GM23338 (cell line): ENCODE results near the gene ATF7. TPM values are rescaled to one million over a fixed set of nuclear protein-coding genes. Genes with fewer than 3 reads are reported as not detected.

Experiments
- ATAC-seq: fragments of 200-7000 bp; cut with Tn5 transposase; 3 replicates; pipeline ENCODE4 v1.9.1; 2020
- DNase-seq: peaks from one replicate; pipeline ENCODE4 v3.0.0-alpha.2; 2015; ENCODE audit warnings: low spot score
- H2AFZ ChIP-seq: fragments of 200-600 bp; sonication (generic); 2 replicates; pipeline ENCODE4 v1.8.0; 2016; ENCODE audit warnings: antibody characterized with exemption, mild to moderate bottlenecking, moderate library complexity
- H3F3A ChIP-seq: fragments of 200-600 bp; sonication (generic); replicated peaks from 2 replicates; pipeline ENCODE4 v1.8.0; 2017; ENCODE audit warnings: antibody characterized with exemption, mixed run types, low read depth
- H3K27ac ChIP-seq: fragments of 200-600 bp; sonication (generic); 2 replicates; pipeline ENCODE4 v1.6.1; 2016; ENCODE audit warnings: low read depth
- H3K27me3 ChIP-seq: fragments of 200-600 bp; sonication (generic); 2 replicates; pipeline ENCODE4 v1.8.0; 2016; ENCODE audit warnings: mild to moderate bottlenecking, mixed run types, moderate library complexity; ENCODE audit not compliant: insufficient read depth
- H3K36me3 ChIP-seq: fragments of 200-600 bp; sonication (generic); 2 replicates; pipeline ENCODE4 v1.8.0; 2016; ENCODE audit warnings: mild to moderate bottlenecking; ENCODE audit not compliant: insufficient read depth
- H3K4me1 ChIP-seq: fragments of 200-600 bp; sonication (generic); 2 replicates; pipeline ENCODE4 v1.8.0; 2016; ENCODE audit warnings: mild to moderate bottlenecking, moderate library complexity; ENCODE audit not compliant: insufficient read depth
- H3K4me2 ChIP-seq: fragments of 200-600 bp; sonication (generic); 2 replicates; pipeline ENCODE4 v1.7.1; 2017; ENCODE audit warnings: mixed run types
- H3K4me3 ChIP-seq: fragments of 200-600 bp; sonication (generic); 2 replicates; pipeline ENCODE4 v1.6.1; 2016; ENCODE audit warnings: mixed run types
- H3K79me2 ChIP-seq: fragments of 200-600 bp; sonication (generic); replicated peaks from 2 replicates; pipeline ENCODE4 v1.8.0; 2017; ENCODE audit warnings: mild to moderate bottlenecking; ENCODE audit not compliant: insufficient read depth
- H3K9me2 ChIP-seq: fragments of 200-600 bp; sonication (generic); 2 replicates; pipeline ENCODE4 v1.8.0; 2017; ENCODE audit not compliant: insufficient read depth
- H4K20me1 ChIP-seq: fragments of 200-600 bp; sonication (generic); replicated peaks from 2 replicates; pipeline ENCODE4 v1.8.0; 2017; ENCODE audit warnings: mild to moderate bottlenecking; ENCODE audit not compliant: insufficient read depth
- H3K27ac Mint-ChIP-seq: 2 replicates; pipeline ENCODE4 v1.8.0; 2020; ENCODE audit warnings: inconsistent platforms, mild to moderate bottlenecking, moderate library complexity, mixed read lengths
- H3K27me3 Mint-ChIP-seq: 3 replicates; pipeline ENCODE4 v1.8.0; 2022; ENCODE audit warnings: low read depth, mild to moderate bottlenecking, moderate library complexity, mixed read lengths, inconsistent platforms; ENCODE audit not compliant: insufficient read depth, poor library complexity
- H3K36me3 Mint-ChIP-seq: 3 replicates; pipeline ENCODE4 v1.8.0; 2021; ENCODE audit warnings: low read depth, mild to moderate bottlenecking, inconsistent platforms, moderate library complexity, mixed read lengths
- H3K4me1 Mint-ChIP-seq: 3 replicates; pipeline ENCODE4 v1.8.0; 2020; ENCODE audit warnings: mild to moderate bottlenecking, inconsistent platforms, mixed read lengths
- H3K4me3 Mint-ChIP-seq: 3 replicates; pipeline ENCODE4 v1.8.0; 2021; ENCODE audit warnings: moderate library complexity, mild to moderate bottlenecking, inconsistent platforms, mixed read lengths
- H3K9me3 Mint-ChIP-seq: 3 replicates; pipeline ENCODE4 v1.8.0; 2020; ENCODE audit warnings: moderate library complexity, mild to moderate bottlenecking, inconsistent platforms, mixed read lengths
- CREB1 ChIP-seq: fragments of 250-450 bp; sonication (Bioruptor Pico); IDR thresholded peaks from 2 replicates; pipeline ENCODE4 v1.5.0; 2020; ENCODE audit warnings: low read depth, mild to moderate bottlenecking, moderate library complexity
- CTCF ChIP-seq, 2 experiments: fragments of 200-600 bp in 1 of 2; sonication (generic) in 1 of 2; conservative IDR thresholded peaks; 2 replicates each; pipeline versions ENCODE4 v1.5.1 to v1.6.1; 2016 to 2017; ENCODE audit warnings: antibody characterized with exemption in 2 of 2, low read depth in 2 of 2, mild to moderate bottlenecking in 2 of 2, moderate library complexity in 1 of 2
- ETS1 ChIP-seq: IDR thresholded peaks from 2 replicates; pipeline ENCODE4 v1.6.1; 2016; ENCODE audit warnings: antibody characterized with exemption
- EZH2 ChIP-seq: fragments of 200-600 bp; sonication (generic); IDR thresholded peaks from one replicate; pipeline ENCODE4 v1.8.0; 2017; ENCODE audit warnings: antibody characterized with exemption, mild to moderate bottlenecking, low read depth; ENCODE audit not compliant: unreplicated experiment
- EZH2phosphoT487 ChIP-seq: fragments of 200-600 bp; sonication (generic); IDR thresholded peaks from one replicate; pipeline ENCODE4 v1.8.1; 2018; ENCODE audit warnings: antibody characterized with exemption; ENCODE audit not compliant: unreplicated experiment
- JUNB ChIP-seq: IDR thresholded peaks from one replicate; pipeline ENCODE4 v1.6.1; 2016; ENCODE audit warnings: antibody characterized with exemption; ENCODE audit not compliant: unreplicated experiment
- NANOG ChIP-seq: IDR thresholded peaks from 2 replicates; pipeline ENCODE4 v1.6.1; 2016; ENCODE audit warnings: antibody characterized with exemption, borderline replicate concordance
- POLR2AphosphoS5 ChIP-seq: IDR thresholded peaks from 2 replicates; pipeline ENCODE4 v1.6.1; 2016; ENCODE audit warnings: antibody characterized with exemption, low read depth
- REST ChIP-seq: IDR thresholded peaks from one replicate; pipeline ENCODE4 v1.6.1; 2018; ENCODE audit warnings: antibody characterized with exemption; ENCODE audit not compliant: unreplicated experiment
- ZNF114 ChIP-seq: fragments of 250-450 bp; sonication (Bioruptor Pico); IDR thresholded peaks from 2 replicates; pipeline ENCODE4 v1.5.0; 2020; ENCODE audit warnings: mild to moderate bottlenecking, moderate library complexity
- ZNF331 ChIP-seq: fragments of 250-450 bp; sonication (Bioruptor Pico); IDR thresholded peaks from 2 replicates; pipeline ENCODE4 v1.5.0; 2020; ENCODE audit warnings: low read depth, mild to moderate bottlenecking, moderate library complexity
- ZNF462 ChIP-seq: fragments of 250-450 bp; sonication (Bioruptor Pico); IDR thresholded peaks from 2 replicates; pipeline ENCODE4 v1.5.0; 2020; ENCODE audit warnings: mild to moderate bottlenecking, moderate library complexity
- polyA plus RNA-seq: library from polyadenylated mRNA; unstranded; fragments of >200 nt; fragmentation: Nextera tagmentation; extraction: Ambion mirVana; gene quantifications from 2 replicates; pipeline ENCODE4 v1.2.1, GENCODE V29; 2016
- total RNA-seq: library from RNA; depleted of rRNA; stranded (reverse); fragments of >200 nt; shearing (Covaris generic); gene quantifications from 2 replicates; pipeline ENCODE4 v1.2.3, GENCODE V29; 2014

Gene ATF7
- total and polyA plus RNA-seq, 2 experiments from 2014 or later: 13.9 to 16.3 TPM

GRCh38 chr12:53568809-53569557 is 57.2 kb downstream of the ATF7 start:
- Histone ChIP-seq H3K4me1 (peaks cover 35% of the 10 kb centered on the region), H4K20me1 (no peaks in the 10 kb centered on the region), H3K27ac (peak overlapping the region; percentile 71), H3K79me2 (no peaks in the 10 kb centered on the region), H2AFZ (no peak overlapping the region), H3K4me3 (no peak overlapping the region), H3K9me2 (no peaks in the 10 kb centered on the region), H3F3A (no peaks in the 10 kb centered on the region), H3K27me3 (no peaks in the 10 kb centered on the region), H3K4me2 (peak overlapping the region; percentile 1; the same call in 1 of the 2 replicates), H3K36me3 (no peaks in the 10 kb centered on the region)
- no peak overlapping the region for H3K4me3 Mint-ChIP-seq
- TF ChIP-seq CREB1 (CRISPR knock-in tag): 0 out of 2 replicates have a peak, but pooled peaks have one; percentile 4
- TF ChIP-seq NANOG: no peak
- no peak for TF ChIP-seq ZNF331 (CRISPR knock-in tag)
- peak; percentile 64 for TF ChIP-seq ZNF462
- no peak for TF ChIP-seq JUNB
- TF ChIP-seq REST: no peak
- TF ChIP-seq EZH2: no peak
- TF ChIP-seq EZH2phosphoT487: no peak
- no peak for TF ChIP-seq ZNF114 (CRISPR knock-in tag)
- no peak for TF ChIP-seq CTCF (conservative IDR thresholded peaks at IDR 0.05; ENCODE audit: low read depth in 2 of 2)
- no peak for TF ChIP-seq POLR2AphosphoS5
- TF ChIP-seq ETS1: no peak
- no peaks in the 10 kb centered on the region for H3K9me3 Mint-ChIP-seq
- peak overlapping the region; percentile 79 for H3K27ac Mint-ChIP-seq
- DNase-seq (peak; percentile 54), ATAC-seq (peak; percentile 78)
- H3K36me3 Mint-ChIP-seq: peaks cover 5% of the 10 kb centered on the region; the same call in 1 of the 3 replicates
- H3K27me3 Mint-ChIP-seq: no peaks in the 10 kb centered on the region
- H3K4me1 Mint-ChIP-seq: peaks cover 34% of the 10 kb centered on the region
